ENCODE measurements around the gene OIP5. TPM values are rescaled to one million over a fixed set of nuclear protein-coding genes. Genes with fewer than 3 reads are reported as not detected.
"Not testable (repeated sequence)": the region's sequence is repeated elsewhere in the genome, so short reads cannot be mapped to it uniquely, and the experiment has no call there.

The OIP5 gene
- total RNA-seq, 1 donor from 2014 or later: 21.8 TPM

DNA sequence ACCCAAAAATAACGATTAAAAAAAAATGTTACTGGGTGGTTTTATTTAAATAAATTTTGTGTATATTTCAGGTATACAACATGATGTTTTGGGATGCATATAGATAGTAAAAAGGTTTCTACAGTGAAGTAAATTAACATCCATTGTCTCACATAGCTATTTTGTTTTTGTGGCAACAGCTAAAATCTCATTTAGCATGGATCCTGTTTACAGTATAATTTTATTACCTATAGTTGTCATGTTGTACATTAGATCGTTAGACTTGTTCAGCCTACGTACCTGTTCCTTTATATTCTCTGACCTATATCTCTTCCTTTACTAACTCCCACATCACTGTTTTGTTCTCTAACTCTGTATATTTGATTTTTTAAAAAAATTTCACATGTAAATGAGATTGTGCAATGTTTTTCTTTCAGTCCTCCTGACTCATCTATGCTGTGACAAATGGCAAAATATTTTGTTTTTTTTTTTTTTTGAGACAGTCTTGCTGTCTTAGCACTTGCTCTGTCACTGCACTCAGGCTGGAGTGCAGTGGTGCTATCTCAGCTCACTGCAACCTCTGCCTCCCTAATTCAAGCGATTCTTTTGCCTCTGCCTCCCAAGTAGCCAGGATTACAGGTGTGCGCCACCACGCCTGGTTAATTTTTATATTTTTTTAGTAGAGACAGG, 45.6 kb downstream of the OIP5 start:
- H3K4me3 ChIP-seq (ENCODE audit: low read depth, low read length): no peak overlapping the region
- TF ChIP-seq, protein P1, sequence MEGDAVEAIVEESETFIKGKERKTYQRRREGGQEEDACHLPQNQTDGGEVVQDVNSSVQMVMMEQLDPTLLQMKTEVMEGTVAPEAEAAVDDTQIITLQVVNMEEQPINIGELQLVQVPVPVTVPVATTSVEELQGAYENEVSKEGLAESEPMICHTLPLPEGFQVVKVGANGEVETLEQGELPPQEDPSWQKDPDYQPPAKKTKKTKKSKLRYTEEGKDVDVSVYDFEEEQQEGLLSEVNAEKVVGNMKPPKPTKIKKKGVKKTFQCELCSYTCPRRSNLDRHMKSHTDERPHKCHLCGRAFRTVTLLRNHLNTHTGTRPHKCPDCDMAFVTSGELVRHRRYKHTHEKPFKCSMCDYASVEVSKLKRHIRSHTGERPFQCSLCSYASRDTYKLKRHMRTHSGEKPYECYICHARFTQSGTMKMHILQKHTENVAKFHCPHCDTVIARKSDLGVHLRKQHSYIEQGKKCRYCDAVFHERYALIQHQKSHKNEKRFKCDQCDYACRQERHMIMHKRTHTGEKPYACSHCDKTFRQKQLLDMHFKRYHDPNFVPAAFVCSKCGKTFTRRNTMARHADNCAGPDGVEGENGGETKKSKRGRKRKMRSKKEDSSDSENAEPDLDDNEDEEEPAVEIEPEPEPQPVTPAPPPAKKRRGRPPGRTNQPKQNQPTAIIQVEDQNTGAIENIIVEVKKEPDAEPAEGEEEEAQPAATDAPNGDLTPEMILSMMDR (conservative IDR thresholded peaks at IDR 0.05; ENCODE audit: low read depth, low read length): no peak
- no peak for DNase-seq (ENCODE audit: low read depth)

DNA sequence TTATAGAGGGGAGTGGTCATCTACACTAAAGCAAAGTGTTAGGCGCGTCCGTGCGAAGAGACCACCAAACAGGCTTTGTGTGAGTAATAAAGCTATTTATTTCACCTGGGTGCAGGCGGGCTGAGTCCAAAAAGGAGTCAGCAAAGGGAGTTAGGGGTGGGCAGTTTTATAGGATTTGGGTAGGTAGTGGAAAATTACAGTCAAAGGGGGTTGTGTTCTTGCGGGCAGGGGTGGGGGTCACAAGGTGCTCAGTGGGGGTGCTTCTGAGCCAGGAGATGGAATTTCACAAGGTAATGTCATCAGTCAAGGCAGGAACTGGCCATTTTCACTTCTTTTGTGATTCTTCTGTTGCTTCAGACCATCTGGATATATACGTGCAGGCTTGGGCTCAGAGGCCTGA, 47.1 kb downstream of the OIP5 start:
- TF ChIP-seq, protein P1 (conservative IDR thresholded peaks at IDR 0.05; ENCODE audit: low read depth, low read length): no peak
- peak overlapping the region; percentile 97 for H3K4me3 ChIP-seq (ENCODE audit: low read depth, low read length)
- no peak for DNase-seq (ENCODE audit: low read depth)

DNA sequence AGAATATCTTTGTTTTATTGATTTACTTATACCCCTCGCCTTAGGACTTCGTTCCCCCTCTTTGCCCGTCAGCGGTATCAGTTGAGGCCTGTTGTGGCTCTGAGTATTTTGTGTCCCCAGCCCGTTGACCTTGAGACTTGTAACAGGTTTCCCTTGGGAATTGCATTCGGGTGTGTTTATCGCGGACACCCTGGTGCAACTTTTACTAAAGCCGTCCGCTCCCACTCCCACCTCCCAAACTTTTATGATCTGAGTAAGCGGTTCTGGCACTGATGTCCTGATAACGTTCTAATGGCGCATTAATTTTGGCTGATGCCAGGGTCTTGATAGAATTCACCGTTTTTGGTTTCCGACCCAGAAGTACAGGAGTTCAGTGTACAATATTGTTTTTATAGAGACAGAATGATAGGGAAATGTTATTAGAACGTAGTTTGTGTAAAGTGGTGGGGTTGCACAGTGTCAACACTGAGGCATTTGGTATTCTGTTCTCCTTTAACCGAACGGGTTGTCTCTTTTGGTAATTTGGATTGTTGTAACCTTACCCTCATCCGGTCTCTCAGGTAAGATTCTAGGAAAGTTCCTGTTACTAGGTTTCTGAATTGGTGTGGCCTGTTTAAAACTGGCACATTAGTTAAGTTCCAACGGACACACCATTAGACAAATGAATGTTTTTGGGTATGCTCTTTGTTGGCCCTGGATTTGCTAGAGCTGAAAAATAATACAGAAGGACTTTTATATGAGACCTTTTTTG, 47.8 kb downstream of the OIP5 start:
- TF ChIP-seq, protein P1 (conservative IDR thresholded peaks at IDR 0.05; ENCODE audit: low read depth, low read length): no peak
- H3K4me3 ChIP-seq (ENCODE audit: low read depth, low read length): peak overlapping the region; percentile 97
- no peak for DNase-seq (ENCODE audit: low read depth)

DNA sequence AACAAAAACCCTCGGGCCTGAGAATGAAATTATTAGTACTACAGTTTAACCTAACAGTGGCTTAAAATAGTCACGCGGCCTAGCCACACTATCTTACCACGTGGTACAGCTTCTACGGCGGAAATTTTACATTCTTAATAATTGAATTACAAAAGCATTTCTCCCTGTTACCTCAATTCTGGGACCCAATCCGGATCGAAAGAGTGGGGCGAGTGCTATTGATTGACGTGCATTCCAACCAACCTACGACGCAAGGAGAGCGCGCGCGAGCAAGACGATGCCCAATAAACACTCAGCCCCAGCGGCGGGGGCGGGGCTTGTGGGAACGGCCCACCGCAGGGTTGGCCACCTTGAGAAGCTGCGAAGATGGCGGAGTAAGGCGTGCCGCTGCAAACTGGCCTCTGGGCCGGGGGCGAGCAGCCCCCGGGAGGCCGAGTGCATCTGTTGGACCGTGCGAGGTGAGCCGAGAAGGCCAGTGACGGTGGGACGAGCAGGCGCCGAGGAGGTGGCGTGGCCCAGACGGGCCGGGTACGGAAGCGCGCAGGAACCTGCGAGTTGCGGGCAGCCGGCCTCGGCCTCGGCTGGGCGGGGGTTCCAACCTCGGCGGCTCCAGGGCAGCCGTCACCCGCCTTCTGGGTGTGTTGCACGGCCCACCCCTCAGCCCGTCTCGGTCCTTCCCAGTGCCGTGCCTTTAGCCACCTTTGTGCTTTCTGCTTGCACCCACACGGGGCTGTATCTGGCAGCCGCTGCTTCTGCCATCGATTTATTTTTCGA, 48.6 kb downstream of the OIP5 start:
- peak overlapping the region; percentile 97 for H3K4me3 ChIP-seq (ENCODE audit: low read depth, low read length)
- DNase-seq (ENCODE audit: low read depth): peak; percentile 85
- TF ChIP-seq, protein P1 (conservative IDR thresholded peaks at IDR 0.05; ENCODE audit: low read depth, low read length): no peak

DNA sequence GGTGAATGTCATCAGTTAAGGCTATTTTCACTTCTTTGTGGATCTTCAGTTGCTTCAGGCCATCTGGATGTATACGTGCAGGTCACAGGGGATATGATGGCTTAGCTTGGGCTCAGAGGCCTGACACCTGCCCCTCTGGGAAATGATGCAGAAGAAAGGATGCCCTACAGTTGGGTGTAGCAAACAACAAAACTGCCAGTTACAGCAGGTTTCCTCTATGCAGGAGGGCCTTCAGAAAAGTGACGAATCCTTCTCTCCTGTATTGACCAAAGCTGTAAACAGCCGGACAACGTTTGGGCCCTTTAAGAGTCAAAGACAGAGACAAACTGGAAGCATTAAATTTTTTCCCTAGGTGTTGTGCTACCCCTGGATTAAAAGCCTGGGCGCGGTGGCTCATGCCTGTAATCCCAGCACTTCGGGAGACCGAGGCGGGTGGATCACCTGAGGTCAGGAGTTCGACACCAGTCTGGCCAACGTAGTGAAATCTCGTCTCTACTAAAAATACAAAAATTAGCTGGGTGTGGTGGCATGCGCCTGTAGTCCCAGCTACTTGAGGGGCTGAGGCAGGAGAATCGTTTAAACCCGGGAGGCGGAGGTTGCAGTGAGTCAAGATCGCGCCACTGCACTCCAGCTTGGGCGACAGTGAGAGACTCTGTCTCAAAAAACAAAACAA, 49.3 kb downstream of the OIP5 start:
- peak overlapping the region; percentile 97 for H3K4me3 ChIP-seq (ENCODE audit: low read depth, low read length)
- not testable (repeated sequence) for DNase-seq (ENCODE audit: low read depth)

DNA sequence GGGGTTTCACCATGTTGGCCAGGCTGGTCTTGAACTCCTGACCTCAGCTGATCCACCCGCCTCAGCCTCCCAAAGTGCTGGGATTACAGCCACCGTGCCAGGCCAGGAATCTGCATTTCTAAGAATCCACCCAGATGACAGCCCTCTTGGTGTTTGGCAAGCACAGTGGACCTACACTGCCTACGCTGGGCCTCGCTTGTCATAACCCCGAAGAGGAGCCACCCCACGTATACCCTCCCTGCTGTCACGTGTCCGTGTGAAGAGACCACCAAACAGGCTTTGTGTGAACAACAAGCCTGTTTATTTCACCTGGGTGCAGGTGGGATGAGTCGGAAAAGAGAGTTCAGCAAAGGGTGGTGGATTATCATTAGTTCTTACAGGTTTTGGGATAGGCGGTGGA, 50.0 kb downstream of the OIP5 start:
- not testable (repeated sequence) for H3K4me3 ChIP-seq (ENCODE audit: low read depth, low read length); DNase-seq (ENCODE audit: low read depth)

DNA sequence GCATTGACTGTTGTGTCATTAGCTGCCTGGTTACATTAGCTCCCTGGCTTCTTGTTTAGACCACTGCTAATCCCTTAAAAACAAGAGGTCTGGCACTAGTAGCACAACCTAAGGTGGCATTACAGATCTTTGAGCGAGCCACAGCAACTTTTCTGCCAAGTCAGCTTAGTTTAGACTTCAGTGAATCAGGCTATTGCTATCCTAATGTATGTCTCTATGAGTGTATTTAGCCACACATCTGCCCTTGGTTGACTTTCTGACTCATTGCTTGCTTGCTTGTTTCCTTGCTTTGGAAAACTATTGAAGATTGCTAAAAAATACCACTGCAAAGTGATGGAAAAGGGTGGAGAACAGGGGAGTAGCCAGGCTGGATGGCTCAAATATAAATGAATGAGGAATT, 51.2 kb downstream of the OIP5 start:
- H3K4me3 ChIP-seq (ENCODE audit: low read depth, low read length): no peak overlapping the region
- TF ChIP-seq, protein P1 (conservative IDR thresholded peaks at IDR 0.05; ENCODE audit: low read depth, low read length): no peak
- DNase-seq (ENCODE audit: low read depth): no peak

Measured in epithelial cell of proximal tubule (primary cell).